GM21367 (cell line): Measurements from ENCODE around the gene CACNA2D1.
"Not testable (repeated sequence)": the region's sequence is repeated elsewhere in the genome, so short reads cannot be mapped to it uniquely, and the experiment has no call there.

Source experiments
- ATAC-seq: cut with Tn5 transposase; IDR thresholded peaks from one replicate; pipeline ENCODE4 v1.9.1; 2021; ENCODE audit not compliant: unreplicated experiment

CACNA2D1 gene

DNA sequence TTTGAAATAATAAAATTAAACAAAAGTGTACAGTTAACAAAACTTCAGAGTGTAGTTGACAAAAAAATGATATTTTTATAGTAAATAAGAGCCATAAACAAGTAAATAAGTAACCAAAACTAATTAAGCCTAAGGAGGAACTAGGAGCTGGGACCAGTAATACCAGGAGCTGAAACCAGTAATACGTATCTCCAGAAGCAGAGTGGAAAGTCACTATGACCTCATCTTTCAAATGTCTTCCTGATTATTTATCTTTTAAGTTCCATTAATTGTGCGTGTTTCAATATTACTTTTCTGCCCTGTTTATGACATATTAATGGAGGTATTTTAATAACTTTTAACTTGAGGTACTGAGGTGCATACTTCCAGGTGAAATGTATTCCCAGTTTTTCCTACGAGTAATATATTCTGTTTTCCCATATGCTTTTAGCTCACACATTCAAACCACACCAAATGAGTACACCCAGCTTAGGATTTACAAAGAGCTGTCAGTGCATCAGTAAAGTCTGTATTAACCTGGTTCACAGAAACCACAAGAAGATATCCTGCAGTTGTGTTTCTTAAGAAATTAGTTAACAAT is 390.0 kb downstream of the CACNA2D1 start:
- ATAC-seq: no peak

DNA sequence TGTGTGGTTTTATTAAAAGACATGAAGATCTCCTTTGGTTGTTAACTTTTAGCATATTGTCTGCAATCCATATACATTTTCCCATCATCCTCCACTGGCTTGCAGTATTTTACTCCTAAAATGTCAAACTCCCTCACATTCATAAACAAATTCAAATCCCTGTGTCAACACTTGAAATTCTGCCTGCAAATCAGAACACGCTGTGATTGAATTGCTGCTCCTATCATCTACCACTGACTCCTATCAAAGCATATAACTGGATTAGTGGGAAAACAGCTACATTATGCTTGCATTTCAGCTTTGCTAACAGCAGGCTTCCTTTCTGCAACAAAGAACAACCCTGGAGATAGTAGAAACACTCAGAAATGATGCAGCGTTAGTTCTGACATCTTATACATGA is 392.0 kb downstream of the CACNA2D1 start:
- no peak for ATAC-seq

DNA sequence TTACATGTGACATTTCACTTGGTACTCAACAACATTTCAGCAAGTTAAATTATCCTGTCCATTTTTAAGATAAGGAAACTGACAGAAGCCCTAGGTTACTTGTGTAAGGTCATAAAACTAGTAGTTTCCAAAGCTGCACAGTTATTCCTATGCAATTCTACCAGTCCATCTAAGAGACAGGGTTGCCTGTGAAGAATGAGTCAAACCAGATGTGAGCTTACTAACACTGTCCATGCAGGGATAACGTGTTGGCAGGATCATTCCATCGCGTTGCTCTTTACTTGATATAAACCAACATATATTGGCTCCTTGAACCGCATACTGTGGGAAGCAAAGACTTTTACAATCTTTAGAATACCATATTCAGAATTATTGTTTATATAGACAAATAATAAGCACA is 392.8 kb downstream of the CACNA2D1 start:
- ATAC-seq: no peak

DNA sequence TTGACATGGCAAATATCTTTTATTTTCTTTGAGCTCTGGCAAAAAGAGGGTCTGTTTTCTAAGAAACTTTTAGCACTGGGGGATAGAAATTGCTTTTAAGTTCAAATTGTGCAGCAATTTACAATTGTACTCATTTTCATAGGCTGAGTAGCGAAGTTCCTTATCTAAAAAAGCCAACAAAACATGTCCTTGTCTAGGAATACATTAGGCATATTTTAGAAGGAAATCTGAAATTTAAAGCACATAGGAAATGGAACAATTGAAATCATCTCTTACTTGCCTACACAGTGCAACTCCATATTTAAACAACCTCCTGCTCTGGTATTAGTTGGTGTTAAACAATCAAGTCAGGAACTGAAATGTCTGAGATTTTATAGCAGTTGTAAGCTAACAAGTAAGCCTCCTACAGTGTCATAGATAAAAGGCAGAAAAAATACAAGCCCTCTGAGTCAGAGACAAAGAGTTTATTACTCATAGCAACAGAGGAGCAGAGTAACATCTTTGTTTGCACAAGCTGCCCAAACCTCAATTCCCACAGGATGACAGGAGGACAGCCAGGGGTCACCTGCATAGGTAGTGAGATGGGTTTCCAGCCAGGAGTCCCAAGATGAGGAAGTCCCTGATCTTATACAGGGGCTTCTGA is 393.6 kb downstream of the CACNA2D1 start:
- ATAC-seq: no peak

DNA sequence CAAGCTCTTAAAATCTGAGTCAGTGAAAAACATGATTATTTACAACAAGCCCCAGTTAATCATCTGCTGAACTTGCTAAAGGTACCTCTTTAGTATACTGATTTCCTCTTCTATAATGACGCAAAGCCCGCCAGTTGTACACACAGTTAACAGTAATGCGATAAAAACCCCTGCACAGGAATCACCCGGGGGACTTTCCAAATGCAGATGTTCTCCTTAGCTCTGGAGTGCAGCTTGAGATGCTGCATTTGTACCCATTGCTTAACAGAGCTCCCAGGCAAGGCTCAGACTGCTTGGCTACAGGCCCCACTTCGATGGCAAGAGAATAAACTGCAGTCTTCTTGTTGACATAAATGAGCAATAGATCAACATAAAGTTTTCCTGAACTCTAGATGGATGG is 394.1 kb downstream of the CACNA2D1 start:
- ATAC-seq: no peak

DNA sequence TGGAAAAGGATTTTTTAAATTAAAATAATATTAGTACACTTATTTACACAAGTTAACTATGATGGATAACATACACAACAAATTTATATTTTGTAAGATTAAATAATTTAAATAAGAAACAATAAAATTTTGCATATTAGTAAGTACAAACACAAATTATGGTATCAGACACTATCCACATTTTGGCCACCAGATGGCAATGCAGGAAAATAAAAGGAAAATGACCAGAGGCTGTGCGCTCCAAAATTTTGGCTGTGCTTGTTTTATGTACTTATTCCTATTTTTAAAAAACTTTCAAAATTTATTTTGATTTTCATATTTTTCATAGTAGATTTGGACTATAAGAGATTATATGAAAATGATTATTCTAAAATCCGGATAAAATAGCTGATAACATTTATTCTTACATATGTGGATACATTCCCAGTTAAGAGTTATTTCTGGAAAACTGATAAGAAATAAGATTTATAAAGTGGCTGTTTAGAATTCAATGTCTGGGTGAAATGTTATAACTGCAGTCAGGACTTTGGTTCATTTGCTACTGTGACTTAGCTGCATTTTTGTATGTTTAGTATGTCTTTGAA is 399.0 kb downstream of the CACNA2D1 start:
- ATAC-seq: peak; percentile 53

DNA sequence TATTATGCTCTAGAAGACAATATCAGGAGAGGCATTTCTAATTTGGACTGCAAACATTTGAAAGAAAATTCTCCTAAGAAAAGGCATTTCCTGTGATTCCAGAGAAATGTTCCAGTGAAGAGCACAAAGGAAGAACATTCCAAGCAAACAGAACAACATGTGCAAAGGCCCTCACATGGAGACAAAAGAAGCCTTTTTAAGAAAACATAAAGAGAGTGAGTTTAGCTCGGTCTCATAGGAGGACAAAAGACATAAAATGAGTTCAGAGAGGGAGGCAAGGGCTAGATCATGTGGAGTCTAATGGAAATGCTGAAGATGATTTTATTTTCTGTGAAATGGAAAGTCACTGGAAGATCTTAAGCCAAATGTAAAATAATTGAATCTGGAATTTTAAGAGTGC is 404.0 kb downstream of the CACNA2D1 start:
- ATAC-seq: no peak

DNA sequence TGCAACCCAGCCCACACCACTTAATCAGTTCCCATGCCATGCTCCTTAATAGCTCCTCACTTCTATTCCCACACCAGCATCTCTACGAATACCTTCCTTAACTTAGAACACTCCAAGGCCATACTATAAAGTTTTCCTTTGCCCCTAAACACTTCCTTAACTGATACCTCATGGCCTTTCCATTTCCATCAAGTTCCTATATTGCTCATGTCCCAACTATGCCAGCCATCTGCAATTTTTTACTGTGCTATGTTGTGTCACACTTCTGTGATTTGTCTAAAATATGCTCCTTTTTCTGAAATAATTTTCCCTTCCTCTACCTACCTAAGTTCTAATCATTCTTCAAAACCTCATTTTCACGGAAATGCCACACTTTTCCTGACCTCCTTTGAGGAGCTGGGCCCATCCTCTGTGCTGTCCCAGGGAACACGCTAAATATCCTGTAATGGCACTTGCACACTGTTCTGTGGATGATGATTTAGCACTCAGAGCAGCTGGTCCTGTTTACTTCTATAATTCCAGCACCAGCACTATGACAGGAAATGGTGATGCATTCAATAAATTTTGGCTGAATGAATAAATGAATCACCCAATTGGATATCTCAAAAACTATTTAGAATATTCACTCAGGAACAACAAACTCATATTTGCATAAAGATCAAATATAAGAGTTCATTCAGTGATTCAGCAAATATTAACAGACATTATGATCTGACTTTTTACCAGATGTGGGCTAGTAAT is 407.3 kb downstream of the CACNA2D1 start:
- no peak for ATAC-seq

DNA sequence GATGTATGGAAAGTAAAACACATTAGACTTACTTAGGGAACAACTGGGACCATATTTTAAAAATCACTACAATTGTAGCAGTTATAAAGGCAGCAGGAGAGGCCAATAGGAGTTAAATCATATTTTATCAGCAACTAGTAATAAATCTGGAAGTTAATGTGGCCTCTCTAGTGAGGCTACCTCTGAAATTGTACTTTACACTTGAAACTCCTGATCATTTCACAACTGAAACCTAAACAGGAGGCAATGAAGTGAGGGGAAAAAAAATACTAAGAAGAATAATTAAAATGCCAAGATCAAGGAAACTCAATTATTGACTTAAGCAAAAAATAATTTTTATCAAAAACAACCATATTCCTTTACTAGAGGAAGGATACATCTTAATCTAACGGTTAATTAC is 408.1 kb downstream of the CACNA2D1 start:
- ATAC-seq: no peak

DNA sequence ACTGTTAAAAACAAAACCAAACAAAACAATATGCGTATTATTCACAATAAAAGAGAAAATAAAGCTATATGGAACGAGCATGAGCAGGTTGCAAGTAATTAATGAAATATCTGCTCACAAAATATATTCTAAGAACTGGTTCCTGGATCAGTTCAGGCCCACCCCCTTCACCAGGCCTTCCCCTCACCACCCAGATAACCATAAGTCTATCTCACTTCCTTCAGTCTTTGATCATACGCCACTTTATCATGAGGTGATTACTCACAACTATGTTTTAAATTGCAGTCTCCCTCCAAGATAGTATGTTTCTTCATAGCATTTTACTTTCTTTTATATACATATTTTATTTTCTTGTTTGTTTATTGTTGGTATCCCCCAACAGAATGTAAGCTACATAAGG is 410.7 kb downstream of the CACNA2D1 start:
- ATAC-seq: no peak

DNA sequence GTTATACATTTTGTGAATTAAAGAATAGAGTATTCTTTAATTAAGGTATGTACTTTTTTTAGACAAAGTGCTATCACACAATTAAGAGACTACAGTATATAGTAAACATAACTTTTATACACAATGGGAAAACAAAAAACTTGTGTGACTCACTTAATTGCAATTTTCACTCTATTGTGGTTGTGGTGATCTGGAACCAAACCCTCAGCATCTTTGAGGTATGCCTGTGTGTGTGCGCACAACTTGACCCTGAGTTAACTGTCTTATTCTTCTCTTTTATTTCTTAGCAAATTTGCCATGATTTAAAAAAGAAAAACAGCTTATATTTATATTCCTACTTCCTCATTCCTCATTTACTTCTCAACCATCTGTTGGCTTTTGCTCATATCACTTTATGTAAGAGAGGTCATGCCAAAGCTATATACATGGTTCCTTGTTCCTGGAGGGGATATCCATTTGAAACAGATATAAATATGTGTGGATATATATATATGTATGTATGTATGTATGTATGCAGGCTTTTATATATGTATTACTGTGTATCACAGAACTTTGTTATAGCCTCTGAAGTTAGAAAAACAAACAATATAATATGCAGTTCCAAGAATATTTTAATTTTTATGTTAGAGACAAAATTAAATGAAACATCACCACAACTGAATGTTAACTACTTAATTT is 414.2 kb downstream of the CACNA2D1 start:
- no peak for ATAC-seq

DNA sequence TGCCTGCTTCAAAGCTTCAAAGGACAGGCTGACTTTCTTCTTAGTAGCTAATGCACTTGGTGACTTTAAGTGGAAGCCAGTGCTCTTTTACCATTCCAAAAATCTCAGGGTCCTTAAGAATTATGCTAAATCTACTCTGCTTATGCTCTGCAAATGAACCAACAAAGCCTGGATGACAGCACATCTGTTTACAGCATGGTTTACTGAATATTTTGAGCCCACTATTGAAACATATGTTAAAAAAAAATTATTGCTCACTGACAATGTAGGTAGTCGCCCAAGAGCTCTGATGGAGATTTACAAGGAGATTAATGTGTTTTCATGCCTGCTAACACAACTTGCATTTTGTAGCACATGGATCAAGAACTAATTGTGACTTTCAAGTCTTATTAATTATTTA is 415.5 kb downstream of the CACNA2D1 start:
- ATAC-seq: no peak

DNA sequence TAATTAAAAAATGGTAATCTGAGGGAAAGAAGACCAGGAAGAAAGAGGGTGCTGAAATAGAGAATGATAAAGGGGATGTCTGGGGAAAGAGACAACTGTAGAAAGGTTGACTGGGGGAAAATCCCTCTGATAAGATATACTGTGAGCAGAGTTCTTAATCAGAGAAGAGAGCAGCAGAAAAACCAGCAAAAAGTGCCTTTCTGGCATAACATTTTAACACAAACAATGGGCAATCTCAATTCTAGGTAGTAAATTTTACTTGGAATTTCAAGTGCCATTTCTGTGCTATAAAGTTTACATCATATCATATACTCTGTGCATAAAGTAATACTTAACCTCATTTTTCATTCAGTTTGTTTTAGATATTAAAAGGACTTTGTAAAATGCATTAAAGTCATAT is 421.9 kb downstream of the CACNA2D1 start:
- no peak for ATAC-seq

DNA sequence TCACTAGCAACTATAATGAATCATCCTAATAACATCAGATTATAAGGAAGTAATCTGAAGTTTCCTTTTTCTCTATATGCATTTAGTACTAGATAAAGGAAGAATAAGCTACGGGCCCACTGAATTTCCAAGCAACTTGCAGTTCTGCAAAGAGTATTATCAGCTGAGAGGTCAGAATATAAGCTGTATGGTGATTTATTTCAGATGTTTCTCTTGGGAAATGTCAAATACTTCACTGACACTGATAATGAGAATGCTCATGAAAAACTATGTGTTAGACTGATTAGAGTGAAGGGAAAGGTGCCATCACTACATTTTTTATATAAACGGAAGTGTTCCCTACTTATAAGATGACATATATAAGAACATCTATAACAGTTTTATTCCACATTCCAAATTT is 422.5 kb downstream of the CACNA2D1 start:
- no peak for ATAC-seq

DNA sequence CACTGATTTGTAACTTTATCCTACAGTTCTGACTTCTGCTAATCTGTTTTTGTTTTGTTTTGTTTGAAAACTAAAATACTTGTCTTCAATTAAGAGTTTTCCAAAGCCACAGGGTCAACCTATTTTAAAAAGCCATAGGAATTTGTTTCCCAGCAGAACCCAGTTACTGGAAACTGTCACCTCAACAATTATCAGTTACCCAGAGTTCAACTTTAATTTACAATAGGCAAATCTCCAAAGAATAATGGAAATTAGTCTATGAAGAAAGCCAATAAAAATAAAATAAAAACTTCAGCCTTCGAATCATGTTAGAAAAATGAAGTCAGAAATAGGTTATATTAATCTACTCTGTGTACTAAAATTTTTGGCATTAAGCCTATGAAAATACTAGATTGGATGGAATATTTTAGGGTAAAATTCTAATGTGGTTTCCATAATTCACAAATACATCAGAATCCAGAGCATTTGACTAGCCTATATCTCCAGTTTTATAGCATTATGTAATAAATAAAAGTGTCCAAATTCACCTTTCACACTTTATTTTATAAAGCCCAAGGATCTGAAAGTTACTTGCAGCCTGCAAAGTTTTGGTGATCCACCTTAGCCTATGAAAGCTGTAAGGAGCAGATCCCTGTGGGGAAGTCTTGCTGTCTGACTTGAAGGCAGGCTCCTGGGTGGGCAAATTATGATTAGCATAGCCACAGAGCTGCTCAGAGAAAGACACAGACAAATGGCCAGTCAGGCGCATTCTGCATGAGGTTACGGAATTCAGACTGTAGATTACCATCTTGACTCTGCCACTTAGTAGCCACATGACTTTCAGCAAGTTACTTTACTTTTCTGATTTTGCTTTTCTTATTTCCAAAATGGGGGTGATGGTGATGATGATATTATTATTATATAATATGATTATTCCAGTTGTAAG is 423.8 kb downstream of the CACNA2D1 start:
- ATAC-seq: no peak

DNA sequence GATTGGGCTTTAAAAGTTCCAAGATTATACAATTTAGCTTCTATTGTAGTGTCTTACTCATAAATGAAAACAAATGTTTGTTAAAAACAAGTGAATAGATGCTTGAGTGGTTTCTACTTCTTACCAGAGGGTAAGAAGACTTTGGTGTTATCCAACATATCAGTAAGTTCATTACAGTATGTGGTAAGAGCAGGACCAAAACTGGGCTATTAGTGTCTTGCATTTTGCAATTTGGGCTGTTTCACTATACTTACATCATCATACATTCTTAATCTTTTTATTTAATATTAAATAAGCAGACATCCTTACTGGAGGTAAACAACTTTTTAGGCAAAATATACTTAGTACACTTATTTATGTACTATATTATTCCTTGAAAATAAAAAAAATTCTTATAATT is 425.4 kb downstream of the CACNA2D1 start:
- ATAC-seq: no peak

DNA sequence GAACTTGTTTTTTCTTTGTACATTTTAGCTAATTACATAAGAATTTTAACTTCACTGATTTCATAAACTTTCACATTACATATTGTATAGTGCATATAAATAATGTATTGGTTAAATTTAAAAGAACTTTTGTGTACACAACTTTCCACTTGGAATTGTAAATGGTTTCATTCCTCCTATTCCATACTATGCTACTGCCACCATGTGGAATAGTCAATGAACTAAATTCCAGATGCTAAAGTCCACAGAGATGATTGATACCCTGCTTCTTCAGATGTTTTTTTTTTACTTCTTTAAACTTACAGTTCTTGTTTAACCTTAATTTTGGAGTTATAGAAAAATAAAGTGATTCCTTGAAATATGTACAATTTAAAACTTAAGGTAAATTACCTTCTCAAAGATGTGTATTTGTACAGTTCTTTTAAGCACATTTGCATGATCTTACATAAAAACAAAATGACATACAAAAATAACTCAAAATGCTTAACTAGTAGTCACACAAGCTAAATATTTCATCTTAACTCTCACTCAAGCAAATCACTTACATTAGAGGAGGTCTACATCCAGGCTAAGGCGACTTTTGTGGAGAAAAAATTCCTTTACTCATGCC is 426.1 kb downstream of the CACNA2D1 start:
- ATAC-seq: no peak

DNA sequence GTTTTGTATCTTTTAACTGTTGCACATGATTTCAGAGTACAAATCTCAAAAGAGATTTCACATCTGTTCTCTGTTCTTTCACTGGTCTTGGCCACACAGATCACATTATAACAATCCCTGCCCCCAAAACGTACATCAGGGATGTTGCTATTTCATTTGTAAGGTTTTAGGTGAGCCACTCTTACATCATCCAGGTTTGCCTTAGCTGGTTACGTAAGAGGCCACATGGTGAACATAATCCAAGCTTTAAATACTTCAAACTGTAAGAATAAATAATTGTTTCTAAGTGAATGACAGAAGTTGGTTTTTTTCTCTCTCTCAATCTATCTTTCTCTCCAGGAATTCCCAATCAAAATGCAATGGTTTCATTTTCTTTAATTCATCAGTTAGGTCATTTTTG is 427.8 kb downstream of the CACNA2D1 start:
- no peak for ATAC-seq

DNA sequence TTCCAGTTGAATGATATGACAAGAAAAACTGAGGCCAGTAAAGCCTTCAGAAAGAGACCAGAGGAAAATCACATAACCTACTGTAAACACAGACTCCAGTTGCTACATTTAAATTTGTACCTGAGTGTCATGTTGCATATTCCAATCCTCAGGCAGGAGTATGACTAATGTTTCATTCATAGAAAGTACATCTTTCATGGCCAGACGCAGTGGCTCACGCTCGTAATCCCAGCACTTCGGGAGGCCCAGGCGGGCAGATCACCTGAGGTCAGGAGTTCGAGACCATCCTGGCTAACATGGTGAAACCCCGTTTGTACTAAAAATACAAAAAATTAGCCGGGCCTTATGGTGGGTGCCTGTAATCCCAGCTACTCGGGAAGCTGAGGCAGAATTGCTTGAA is 429.0 kb downstream of the CACNA2D1 start:
- not testable (repeated sequence) for ATAC-seq

DNA sequence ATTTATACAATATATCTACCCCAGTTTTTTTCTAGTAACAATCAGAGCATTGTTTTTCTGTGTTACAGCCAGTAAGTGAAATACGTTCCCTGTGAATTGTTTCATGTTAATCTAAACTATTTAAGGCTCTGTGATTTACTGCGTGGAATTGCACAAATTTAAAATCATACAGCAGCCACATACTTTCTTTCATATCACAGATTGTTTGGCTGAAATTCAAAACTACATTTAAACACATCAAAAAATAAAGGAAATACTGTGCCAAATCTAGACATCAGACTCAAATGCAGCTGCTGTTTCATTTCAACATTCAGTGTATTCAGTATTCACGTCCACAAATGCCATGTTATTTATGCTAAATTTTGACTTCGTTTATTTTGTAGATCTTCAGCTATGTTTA is 431.1 kb downstream of the CACNA2D1 start:
- no peak for ATAC-seq
